Gastroesophageal sphincter (tissue), 3 donors: ENCODE results near the gene LARGE1.

ENCODE experiments used
- EP300 ChIP-seq: sonication (generic); formaldehyde crosslinking; IDR thresholded peaks from one replicate; pipeline ENCODE4 v1.6.1; 2017; ENCODE audit warnings: antibody characterized with exemption, mild to moderate bottlenecking
- POLR2A ChIP-seq, 2 donors: fragments of 450-650 bp; IDR thresholded peaks; one replicate each; pipeline ENCODE4 v1.6.1; 2017; ENCODE audit warnings: antibody characterized with exemption in 2 of 2, mild to moderate bottlenecking in 2 of 2, moderate library complexity in 1 of 2
- POLR2AphosphoS5 ChIP-seq: sonication (generic); formaldehyde crosslinking; IDR thresholded peaks from one replicate; pipeline ENCODE4 v1.6.1; 2017; ENCODE audit warnings: antibody characterized with exemption
- TF ChIP-seq, protein P1 (sequence below), 4 experiments: fragments of 200-600 bp in 2 of 4; fragments of 450-650 bp in 2 of 4; sonication (generic) in 1 of 4; IDR thresholded peaks; one replicate each; pipeline ENCODE4 v1.5.1; 2017 to 2019; ENCODE audit warnings: antibody characterized with exemption in 4 of 4, mild to moderate bottlenecking in 2 of 4, moderate library complexity in 2 of 4

DNA sequence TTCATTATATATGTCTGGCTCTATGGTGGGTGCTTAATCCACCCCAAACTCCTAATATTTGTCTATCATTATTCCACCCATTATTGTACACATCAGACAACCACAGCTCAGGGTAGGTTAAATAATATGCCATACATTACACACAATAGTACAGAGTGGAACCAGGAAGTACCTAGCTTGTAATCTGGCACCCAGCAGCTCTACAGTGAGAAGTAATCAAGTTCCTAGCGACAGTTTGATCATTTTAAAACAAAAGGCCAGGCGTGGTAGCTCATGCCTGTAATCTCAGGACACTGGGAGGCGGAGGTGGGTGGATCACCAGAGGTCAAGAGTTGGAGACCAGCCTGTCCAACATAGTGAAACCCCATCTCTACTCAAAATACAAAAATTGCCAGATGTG is 141.0 kb downstream of the LARGE1 start:
- TF ChIP-seq, protein P1, sequence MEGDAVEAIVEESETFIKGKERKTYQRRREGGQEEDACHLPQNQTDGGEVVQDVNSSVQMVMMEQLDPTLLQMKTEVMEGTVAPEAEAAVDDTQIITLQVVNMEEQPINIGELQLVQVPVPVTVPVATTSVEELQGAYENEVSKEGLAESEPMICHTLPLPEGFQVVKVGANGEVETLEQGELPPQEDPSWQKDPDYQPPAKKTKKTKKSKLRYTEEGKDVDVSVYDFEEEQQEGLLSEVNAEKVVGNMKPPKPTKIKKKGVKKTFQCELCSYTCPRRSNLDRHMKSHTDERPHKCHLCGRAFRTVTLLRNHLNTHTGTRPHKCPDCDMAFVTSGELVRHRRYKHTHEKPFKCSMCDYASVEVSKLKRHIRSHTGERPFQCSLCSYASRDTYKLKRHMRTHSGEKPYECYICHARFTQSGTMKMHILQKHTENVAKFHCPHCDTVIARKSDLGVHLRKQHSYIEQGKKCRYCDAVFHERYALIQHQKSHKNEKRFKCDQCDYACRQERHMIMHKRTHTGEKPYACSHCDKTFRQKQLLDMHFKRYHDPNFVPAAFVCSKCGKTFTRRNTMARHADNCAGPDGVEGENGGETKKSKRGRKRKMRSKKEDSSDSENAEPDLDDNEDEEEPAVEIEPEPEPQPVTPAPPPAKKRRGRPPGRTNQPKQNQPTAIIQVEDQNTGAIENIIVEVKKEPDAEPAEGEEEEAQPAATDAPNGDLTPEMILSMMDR (IDR thresholded peaks at IDR 0.05): no peak
- TF ChIP-seq POLR2A (IDR thresholded peaks at IDR 0.05) (no peak), POLR2AphosphoS5 (no peak), EP300 (no peak)
